SK-N-SH (cell line): ENCODE measurements around the gene USF3. TPM values are rescaled to one million over a fixed set of nuclear protein-coding genes. Genes with fewer than 3 reads are reported as not detected.

Source experiments
- CTCF ChIA-PET: fragments of 300-600, 350-600 bp; formaldehyde crosslinking; extraction: SDS; loops from one replicate; lab custom pipeline; 2021; lab: Yijun Ruan, JAX
- POLR2A ChIA-PET: fragments of 350-600 bp; sonication (Branson Sonifier 250); formaldehyde crosslinking; extraction: SDS; loops from one replicate; lab custom pipeline; 2020; ENCODE audit warnings: antibody characterized with exemption, inconsistent platforms; lab: Yijun Ruan, JAX
- DNase-seq: peaks from one replicate; pipeline ENCODE4 v3.0.0; 2012
- H2AFZ ChIP-seq: fragments of 200-600 bp; sonication (generic); 2 replicates; pipeline ENCODE4 v1.8.1; 2016; ENCODE audit warnings: antibody characterized with exemption, mild to moderate bottlenecking, low read depth
- H3F3A ChIP-seq: fragments of 200-600 bp; sonication (generic); replicated peaks from 2 replicates; pipeline ENCODE3; 2016; ENCODE audit warnings: antibody characterized with exemption, mild to moderate bottlenecking; ENCODE audit not compliant: insufficient read depth
- H3K27ac ChIP-seq, 2 experiments: fragments of 200-500 bp in 1 of 2; fragments of 200-600 bp in 1 of 2; sonication (Bioruptor generic) in 1 of 2; sonication (generic), shearing (Covaris generic) in 1 of 2; 2 replicates each; pipeline versions ENCODE4 v1.5.1 to v1.6.1; 2014 to 2016; ENCODE audit warnings: low read depth in 2 of 2, inconsistent platforms in 1 of 2, low read length in 1 of 2, mild to moderate bottlenecking in 1 of 2, mixed read lengths in 1 of 2
- H3K27me3 ChIP-seq: fragments of 200-600 bp; sonication (generic), shearing (Covaris generic); 2 replicates; pipeline ENCODE4 v1.6.1; 2016; ENCODE audit warnings: mixed run types; ENCODE audit not compliant: insufficient read depth
- H3K36me3 ChIP-seq, 2 experiments: fragments of 200-500 bp in 1 of 2; fragments of 200-600 bp in 1 of 2; sonication (Bioruptor generic) in 1 of 2; sonication (generic) in 1 of 2; replicated peaks in 1 of 2; 2 replicates each; pipeline versions ENCODE3 to v1.5.1; 2014 to 2016; ENCODE audit warnings: low read length in 1 of 2, mild to moderate bottlenecking in 1 of 2; ENCODE audit not compliant: insufficient read depth in 2 of 2, control insufficient read depth in 1 of 2
- H3K4me1 ChIP-seq, 2 experiments: fragments of 200-500 bp in 1 of 2; fragments of 200-600 bp in 1 of 2; sonication (Bioruptor generic) in 1 of 2; sonication (generic), shearing (Covaris generic) in 1 of 2; 2 replicates each; pipeline versions ENCODE4 v1.5.1 to v1.6.1; 2014 to 2016; ENCODE audit warnings: low read depth in 1 of 2, low read length in 1 of 2, mixed run types in 1 of 2; ENCODE audit not compliant: insufficient read depth in 2 of 2, control insufficient read depth in 1 of 2
- H3K4me2 ChIP-seq: fragments of 200-600 bp; sonication (generic), shearing (Covaris generic); 2 replicates; pipeline ENCODE4 v1.6.1; 2017; ENCODE audit warnings: mixed run types
- H3K4me3 ChIP-seq, 2 experiments: fragments of 200-500 bp in 1 of 2; fragments of 200-600 bp in 1 of 2; sonication (Bioruptor generic) in 1 of 2; sonication (generic), shearing (Covaris generic) in 1 of 2; 2 replicates each; pipeline versions ENCODE4 v1.5.1 to v1.8.1; 2014 to 2016; ENCODE audit warnings: low read depth in 2 of 2, inconsistent platforms in 1 of 2, low read length in 1 of 2, mild to moderate bottlenecking in 1 of 2, mixed read lengths in 1 of 2, moderate library complexity in 1 of 2
- H3K79me2 ChIP-seq: fragments of 200-600 bp; sonication (generic); 2 replicates; pipeline ENCODE4 v1.8.1; 2017; ENCODE audit warnings: mild to moderate bottlenecking; ENCODE audit not compliant: insufficient read depth
- H3K9ac ChIP-seq: fragments of 200-600 bp; sonication (generic); 2 replicates; pipeline ENCODE4 v1.6.1; 2017; ENCODE audit warnings: mixed run types
- H3K9me2 ChIP-seq: fragments of 200-600 bp; sonication (generic); 2 replicates; pipeline ENCODE4 v1.6.1; 2017; ENCODE audit warnings: mixed run types
- H3K9me3 ChIP-seq: fragments of 200-600 bp; sonication (generic); 2 replicates; pipeline ENCODE4 v1.6.1; 2017; ENCODE audit warnings: mixed run types, mild to moderate bottlenecking, moderate library complexity
- H4K20me1 ChIP-seq: fragments of 200-600 bp; sonication (generic); 2 replicates; pipeline ENCODE4 v1.6.1; 2017; ENCODE audit warnings: mild to moderate bottlenecking, mixed run types; ENCODE audit not compliant: insufficient read depth
- ELF1 ChIP-seq: IDR thresholded peaks from 2 replicates; pipeline ENCODE4 v1.4.0; 2012
- GATA2 ChIP-seq: sonication (generic); formaldehyde crosslinking; IDR thresholded peaks from 2 replicates; pipeline ENCODE4 v1.5.0; 2020; ENCODE audit warnings: mild to moderate bottlenecking, missing genetic modification reagents
- MEF2A ChIP-seq: IDR thresholded peaks from 2 replicates; pipeline ENCODE4 v1.4.0; 2012; ENCODE audit warnings: low read depth, borderline replicate concordance
- NRF1 ChIP-seq: IDR thresholded peaks from 2 replicates; pipeline ENCODE4 v1.6.1; 2012; ENCODE audit warnings: low read depth, mild to moderate bottlenecking, low read length
- RAD21 ChIP-seq: IDR thresholded peaks from 2 replicates; pipeline ENCODE4 v1.6.1; 2012; ENCODE audit warnings: mild to moderate bottlenecking, low read length
- RCOR1 ChIP-seq: fragments of 150-350 bp; IDR thresholded peaks from 2 replicates; pipeline ENCODE4 v1.6.1; 2017; ENCODE audit warnings: antibody characterized with exemption, low read length
- WGBS: methylation state at CpG from one replicate; pipeline ENCODE4 v1.1.6; 2017; ENCODE audit warnings: low lambda C conversion rate; 5-methylcytosine and 5-hydroxymethylcytosine counted together
- polyA plus RNA-seq, 3 experiments: library from polyadenylated mRNA; depleted of rRNA; stranded (reverse); fragments of >200 nt; gene quantifications; 2 replicates each; pipeline ENCODE4 v1.2.3, GENCODE V29; 2012

The USF3 gene
- polyA plus RNA-seq, 1 of the 3 experiments (the other 2 are of a cell fraction): 3.1 TPM

DNA sequence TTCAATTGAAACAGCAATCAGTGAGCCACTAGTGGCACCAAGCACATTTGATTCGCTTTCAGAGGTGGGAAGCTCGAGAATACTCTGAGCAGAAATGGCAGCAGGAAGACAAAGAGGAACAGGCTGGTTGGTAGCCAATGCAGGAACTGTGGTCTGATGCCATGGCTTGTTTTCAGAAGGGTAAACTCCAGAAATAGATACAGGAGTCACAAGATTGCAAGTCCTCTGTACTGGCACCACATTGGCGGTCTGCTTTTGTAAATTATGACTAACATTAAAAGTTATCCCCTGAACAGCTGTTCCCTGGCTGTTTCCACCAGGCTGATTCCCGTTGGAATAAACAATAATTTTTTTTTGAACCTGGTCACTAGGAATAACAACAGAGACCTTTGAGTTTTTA, 35.5 kb downstream of the USF3 start:
- Histone ChIP-seq H3K9me3 (no peaks in the 10 kb centered on the region), H3K79me2 (no peaks in the 10 kb centered on the region), H2AFZ (no peak overlapping the region), H4K20me1 (no peaks in the 10 kb centered on the region), H3K4me3 (no peak overlapping the region), H3K4me2 (no peak overlapping the region), H3K9me2 (no peaks in the 10 kb centered on the region), H3K36me3 (peaks cover 26 to 40% of the 10 kb centered on the region in 2 experiments), H3K27me3 (no peaks in the 10 kb centered on the region), H3K27ac (no peak overlapping the region), H3K9ac (no peak overlapping the region), H3K4me1 (no peaks in the 10 kb centered on the region), H3F3A (no peaks in the 10 kb centered on the region)
- ChIA-PET CTCF (no interaction called here), POLR2A (no interaction called here)
- no peak for DNase-seq
- no peak for TF ChIP-seq GATA2 (CRISPR knock-in tag)
- 97% methylated on average over 4 of the region's 4 CpGs for WGBS

GRCh38 chr3:113660458-113660857, 36.0 kb downstream of the USF3 start:
- no peaks in the 10 kb centered on the region for H3K9me2 ChIP-seq
- no peaks in the 10 kb centered on the region for H3F3A ChIP-seq
- CTCF ChIA-PET: interaction anchor here (0.7 kb wide), 1 partner anchor 29 kb away, joined by 3 read pairs; no protein-coding TSS in a partner anchor
- H3K9me3 ChIP-seq: no peaks in the 10 kb centered on the region
- no peak overlapping the region for H3K4me3 ChIP-seq
- DNase-seq: no peak
- no peaks in the 10 kb centered on the region for H3K27me3 ChIP-seq
- TF ChIP-seq NRF1: no peak
- H3K4me1 ChIP-seq: no peaks in the 10 kb centered on the region
- POLR2A ChIA-PET: no interaction called here
- peaks cover 22 to 40% of the 10 kb centered on the region in 2 experiments for H3K36me3 ChIP-seq
- H3K79me2 ChIP-seq: no peaks in the 10 kb centered on the region
- H3K4me2 ChIP-seq: no peak overlapping the region
- no peak overlapping the region for H3K9ac ChIP-seq
- 100% methylated on average over 2 of the region's 2 CpGs for WGBS
- no peak overlapping the region for H2AFZ ChIP-seq
- no peaks in the 10 kb centered on the region for H4K20me1 ChIP-seq
- no peak overlapping the region for H3K27ac ChIP-seq

GRCh38 chr3:113659996-113660395, 36.4 kb downstream of the USF3 start:
- POLR2A ChIA-PET: no interaction called here
- 83% methylated on average over 1 of the region's 1 CpG for WGBS
- Histone ChIP-seq H2AFZ (no peak overlapping the region), H3K9me3 (no peaks in the 10 kb centered on the region), H3K4me2 (no peak overlapping the region), H3K27ac (no peak overlapping the region), H3K36me3 (peaks cover 17 to 40% of the 10 kb centered on the region in 2 experiments), H3K9me2 (no peaks in the 10 kb centered on the region), H3K79me2 (no peaks in the 10 kb centered on the region), H3K9ac (no peak overlapping the region), H3K4me1 (no peaks in the 10 kb centered on the region)
- CTCF ChIA-PET: interaction anchor here (0.7 to 0.8 kb wide), 2 partner anchors 8 to 29 kb away, joined by 3 to 4 read pairs; no protein-coding TSS in a partner anchor
- no peak for DNase-seq
- TF ChIP-seq ELF1: no peak
- TF ChIP-seq, all 33 proteins: peak for 0
- no peaks in the 10 kb centered on the region for H4K20me1 ChIP-seq
- no peaks in the 10 kb centered on the region for H3F3A ChIP-seq
- H3K27me3 ChIP-seq: no peaks in the 10 kb centered on the region
- H3K4me3 ChIP-seq: no peak overlapping the region

GRCh38 chr3:113659101-113659541, 37.3 kb downstream of the USF3 start:
- ChIA-PET POLR2A (no interaction called here), CTCF (interaction anchor here (0.8 kb wide), 1 partner anchor 9 kb away, joined by 4 read pairs; no protein-coding TSS in a partner anchor)
- Histone ChIP-seq H3F3A (no peaks in the 10 kb centered on the region), H3K4me2 (no peak overlapping the region), H3K27me3 (no peaks in the 10 kb centered on the region), H3K27ac (no peak overlapping the region), H3K9me2 (no peaks in the 10 kb centered on the region), H3K4me1 (no peaks in the 10 kb centered on the region), H3K36me3 (peaks cover 14 to 38% of the 10 kb centered on the region in 2 experiments), H3K9me3 (no peaks in the 10 kb centered on the region), H4K20me1 (no peaks in the 10 kb centered on the region)
- no peak for DNase-seq
- WGBS: 91% methylated on average over 1 of the region's 1 CpG
- TF ChIP-seq MEF2A (no peak), RAD21 (no peak), RCOR1 (no peak)
- TF ChIP-seq, all 33 proteins: peak for 0
- H3K4me3 ChIP-seq: no peak overlapping the region
- H2AFZ ChIP-seq: no peak overlapping the region
- H3K79me2 ChIP-seq: no peaks in the 10 kb centered on the region
- no peak overlapping the region for H3K9ac ChIP-seq
